Caco-2 (cell line): Measurements from ENCODE around the gene NACA2. TPM values are rescaled to one million over a fixed set of nuclear protein-coding genes. Genes with fewer than 3 reads are reported as not detected.

ENCODE experiments used
- BruUV-seq: library from RNA; stranded (reverse); fragments of 400-500 nt; replicated peaks from 2 replicates; lab custom pipeline; 2021; lab: Mats Ljungman, UMichigan
- CTCF ChIA-PET: fragments of 300-600 bp; sonication (Branson Sonifier 250); formaldehyde crosslinking; loops from one replicate; lab custom pipeline; 2022; ENCODE audit warnings: antibody characterized with exemption; lab: Charles Lee
- POLR2A ChIA-PET: fragments of 300-600 bp; sonication (Branson Sonifier 250); formaldehyde crosslinking; loops from one replicate; lab custom pipeline; 2022; ENCODE audit warnings: antibody characterized with exemption; lab: Charles Lee
- DNase-seq, 2 experiments: peaks; one replicate each; pipeline versions ENCODE4 v3.0.0 to v3.0.0-alpha.2; 2020 to 2022
- H3K27me3 ChIP-seq: replicated peaks from 2 replicates; pipeline ENCODE4 v1.6.0; 2011; ENCODE audit warnings: low read length; ENCODE audit not compliant: control insufficient read depth, insufficient read depth
- H3K36me3 ChIP-seq: 2 replicates; pipeline ENCODE4 v1.5.1; 2011; ENCODE audit warnings: low read length; ENCODE audit not compliant: control insufficient read depth, insufficient read depth
- H3K4me1 ChIP-seq: fragments of 250-450 bp; sonication (Bioruptor Pico); 2 replicates; pipeline ENCODE4 v1.5.1; 2020; ENCODE audit warnings: mild to moderate bottlenecking
- H3K4me3 ChIP-seq: 2 replicates; pipeline ENCODE4 v1.5.1; 2011; ENCODE audit warnings: low read depth, mild to moderate bottlenecking, control low read depth, low read length
- H3K9me3 ChIP-seq: fragments of 250-450 bp; sonication (Bioruptor Pico); 2 replicates; pipeline ENCODE4 v1.5.1; 2020; ENCODE audit warnings: mild to moderate bottlenecking, moderate library complexity
- H3K27ac Mint-ChIP-seq: one replicate; pipeline ENCODE4 v1.8.0; 2022; ENCODE audit warnings: mixed read lengths; ENCODE audit not compliant: unreplicated experiment
- H3K27me3 Mint-ChIP-seq: one replicate; pipeline ENCODE4 v1.8.0; 2022; ENCODE audit warnings: mixed read lengths; ENCODE audit not compliant: insufficient read depth, unreplicated experiment
- H3K36me3 Mint-ChIP-seq: one replicate; pipeline ENCODE4 v1.8.0; 2022; ENCODE audit warnings: mild to moderate bottlenecking, mixed read lengths; ENCODE audit not compliant: insufficient read depth, unreplicated experiment
- H3K4me1 Mint-ChIP-seq: one replicate; pipeline ENCODE4 v1.8.0; 2022; ENCODE audit warnings: low read depth, mixed read lengths; ENCODE audit not compliant: unreplicated experiment
- H3K4me3 Mint-ChIP-seq: one replicate; pipeline ENCODE4 v1.8.0; 2022; ENCODE audit warnings: mild to moderate bottlenecking, moderate library complexity, mixed read lengths; ENCODE audit not compliant: unreplicated experiment
- H3K9me3 Mint-ChIP-seq: one replicate; pipeline ENCODE4 v1.8.0; 2022; ENCODE audit warnings: mixed read lengths; ENCODE audit not compliant: unreplicated experiment
- intact Hi-C: fragments of 100-400 bp; cut with micrococcal nuclease; formaldehyde crosslinking; loops from one replicate; pipeline ENCODE4 v1.10.0; 2022; ENCODE audit not compliant: unreplicated experiment
- total RNA-seq: library from RNA; stranded (reverse); gene quantifications from 2 replicates; pipeline ENCODE4 v1.2.3, GENCODE V29; 2022
- TF ChIP-seq, protein P1 (sequence below), 2 experiments: fragments of 200-600 bp in 1 of 2; IDR thresholded peaks; 1 replicate in 1 of 2; 2 replicates in 1 of 2; pipeline versions ENCODE4 v1.5.1 to v1.8.0; 2011 to 2022; ENCODE audit warnings: antibody characterized with exemption in 1 of 2, control low read depth in 1 of 2, inconsistent platforms in 1 of 2, low read depth in 1 of 2, low read length in 1 of 2, mild to moderate bottlenecking in 1 of 2, moderate library complexity in 1 of 2; ENCODE audit not compliant: insufficient read depth in 1 of 2, severe bottlenecking in 1 of 2, unreplicated experiment in 1 of 2

NACA2 gene
- total RNA-seq, 1 experiment from 2014 or later: not detected

DNA sequence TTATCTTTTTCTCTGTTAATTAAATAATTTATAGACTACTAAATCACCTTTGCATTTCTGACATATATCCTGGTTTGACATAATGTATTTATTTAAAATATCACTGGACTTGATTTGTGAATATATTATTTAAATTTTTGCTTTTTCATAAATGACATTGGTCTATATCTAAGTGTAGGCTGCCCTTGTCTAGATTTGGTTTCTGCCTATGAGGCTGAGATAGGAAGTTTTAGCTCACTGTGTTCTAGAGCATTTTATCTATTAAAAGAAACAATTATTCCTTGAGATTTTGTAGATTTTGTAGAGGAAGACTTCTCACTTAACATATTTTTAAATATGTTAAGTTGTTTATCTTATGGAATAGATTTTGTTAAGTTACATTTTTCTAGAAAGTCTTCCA is 43.9 kb downstream of the NACA2 start:
- Mint-ChIP-seq H3K27ac (no peak overlapping the region), H3K27me3 (peaks cover 6% of the 10 kb centered on the region), H3K4me1 (no peaks in the 10 kb centered on the region), H3K4me3 (no peak overlapping the region), H3K9me3 (no peaks in the 10 kb centered on the region), H3K36me3 (no peaks in the 10 kb centered on the region)
- Histone ChIP-seq H3K9me3 (no peaks in the 10 kb centered on the region), H3K36me3 (no peaks in the 10 kb centered on the region), H3K4me1 (no peaks in the 10 kb centered on the region), H3K4me3 (no peak overlapping the region), H3K27me3 (no peaks in the 10 kb centered on the region)
- CTCF ChIA-PET: no interaction called here
- intact Hi-C loops: no loop called here
- TF ChIP-seq, protein P1, sequence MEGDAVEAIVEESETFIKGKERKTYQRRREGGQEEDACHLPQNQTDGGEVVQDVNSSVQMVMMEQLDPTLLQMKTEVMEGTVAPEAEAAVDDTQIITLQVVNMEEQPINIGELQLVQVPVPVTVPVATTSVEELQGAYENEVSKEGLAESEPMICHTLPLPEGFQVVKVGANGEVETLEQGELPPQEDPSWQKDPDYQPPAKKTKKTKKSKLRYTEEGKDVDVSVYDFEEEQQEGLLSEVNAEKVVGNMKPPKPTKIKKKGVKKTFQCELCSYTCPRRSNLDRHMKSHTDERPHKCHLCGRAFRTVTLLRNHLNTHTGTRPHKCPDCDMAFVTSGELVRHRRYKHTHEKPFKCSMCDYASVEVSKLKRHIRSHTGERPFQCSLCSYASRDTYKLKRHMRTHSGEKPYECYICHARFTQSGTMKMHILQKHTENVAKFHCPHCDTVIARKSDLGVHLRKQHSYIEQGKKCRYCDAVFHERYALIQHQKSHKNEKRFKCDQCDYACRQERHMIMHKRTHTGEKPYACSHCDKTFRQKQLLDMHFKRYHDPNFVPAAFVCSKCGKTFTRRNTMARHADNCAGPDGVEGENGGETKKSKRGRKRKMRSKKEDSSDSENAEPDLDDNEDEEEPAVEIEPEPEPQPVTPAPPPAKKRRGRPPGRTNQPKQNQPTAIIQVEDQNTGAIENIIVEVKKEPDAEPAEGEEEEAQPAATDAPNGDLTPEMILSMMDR (IDR thresholded peaks at IDR 0.05; ENCODE audit: insufficient read depth in 1 of 2, low read depth in 1 of 2, low read length in 1 of 2, severe bottlenecking in 1 of 2, unreplicated experiment in 1 of 2): no peak
- DNase-seq: no peak
- BruUV-seq: no TSS peak
- POLR2A ChIA-PET: no interaction called here

DNA sequence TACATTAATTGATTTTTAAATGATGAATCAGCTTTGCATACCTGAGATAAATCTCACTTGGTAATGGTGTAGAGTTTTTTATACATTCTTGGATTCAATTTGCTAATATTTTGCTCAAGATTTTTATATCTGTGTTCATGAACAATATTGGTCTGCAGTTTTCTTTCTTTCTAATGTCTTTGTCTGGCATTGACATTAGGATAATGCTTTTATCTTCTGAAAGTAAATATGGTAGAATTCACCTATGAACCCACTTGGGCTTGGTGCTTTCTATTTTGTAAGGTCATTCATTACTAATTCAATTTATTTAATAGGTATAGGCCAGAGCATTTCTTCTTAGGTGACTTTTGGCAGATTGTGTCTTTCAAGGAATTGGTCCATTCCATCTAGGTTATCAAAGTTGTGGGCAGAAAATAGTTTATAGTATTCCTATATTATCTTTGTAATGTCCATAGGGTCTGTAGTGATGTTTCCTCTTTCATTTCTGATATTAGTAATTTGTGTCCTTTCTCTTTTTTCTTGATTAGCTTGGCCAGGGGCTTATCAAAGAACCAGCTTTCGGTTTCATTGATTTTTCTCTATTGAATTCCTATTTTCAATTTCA is 45.6 kb downstream of the NACA2 start:
- Mint-ChIP-seq H3K36me3 (no peaks in the 10 kb centered on the region), H3K9me3 (peaks cover 12% of the 10 kb centered on the region), H3K27me3 (peaks cover 6% of the 10 kb centered on the region), H3K4me1 (no peaks in the 10 kb centered on the region), H3K27ac (no peak overlapping the region), H3K4me3 (no peak overlapping the region)
- Histone ChIP-seq H3K9me3 (0 out of 2 replicates have a peak, but pooled peaks cover 4% of the 10 kb centered on the region), H3K4me3 (no peak overlapping the region), H3K27me3 (no peaks in the 10 kb centered on the region), H3K36me3 (no peaks in the 10 kb centered on the region), H3K4me1 (no peaks in the 10 kb centered on the region)
- TF ChIP-seq, protein P1 (IDR thresholded peaks at IDR 0.05; ENCODE audit: insufficient read depth in 1 of 2, low read depth in 1 of 2, low read length in 1 of 2, severe bottlenecking in 1 of 2, unreplicated experiment in 1 of 2): no peak
- POLR2A ChIA-PET: no interaction called here
- BruUV-seq: no TSS peak
- CTCF ChIA-PET: no interaction called here
- intact Hi-C loops: no loop called here
- DNase-seq: no peak

DNA sequence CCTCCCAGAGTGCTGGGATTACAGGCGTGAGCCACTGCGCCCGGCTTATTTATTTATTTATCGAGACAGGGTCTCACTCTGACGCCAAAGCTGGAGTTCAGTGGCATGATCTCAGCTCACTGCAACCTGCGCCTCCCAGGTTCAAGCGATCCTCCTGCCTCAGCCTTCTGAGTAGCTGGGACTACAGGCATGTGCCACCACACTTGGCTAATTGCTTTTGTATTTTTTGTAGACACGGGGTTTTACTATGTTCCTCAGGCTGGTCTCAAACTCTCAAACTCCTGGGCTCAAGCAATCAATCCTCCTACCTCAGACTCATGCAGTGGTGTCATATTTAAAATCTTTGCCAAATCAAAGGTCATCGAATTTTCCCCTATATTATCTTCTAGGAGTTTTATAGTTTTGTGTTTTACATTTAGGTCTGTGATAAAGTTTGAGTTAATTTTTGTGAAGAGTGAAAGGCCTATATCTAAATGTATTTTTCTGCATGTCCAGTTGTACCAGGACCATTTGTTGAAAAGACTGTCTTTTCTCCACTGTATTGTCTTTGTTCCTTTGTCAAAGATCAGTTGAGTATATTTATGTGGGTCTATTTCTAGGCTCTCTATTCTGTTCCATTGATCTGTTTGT is 47.1 kb downstream of the NACA2 start:
- H3K27ac Mint-ChIP-seq: no peak overlapping the region
- CTCF ChIA-PET: no interaction called here
- intact Hi-C loops: no loop called here
- Histone ChIP-seq H3K9me3 (0 out of 2 replicates have a peak, but pooled peaks cover 4% of the 10 kb centered on the region), H3K4me1 (no peaks in the 10 kb centered on the region), H3K36me3 (no peaks in the 10 kb centered on the region), H3K27me3 (no peaks in the 10 kb centered on the region), H3K4me3 (no peak overlapping the region)
- no peaks in the 10 kb centered on the region for H3K36me3 Mint-ChIP-seq
- H3K4me3 Mint-ChIP-seq: no peak overlapping the region
- H3K9me3 Mint-ChIP-seq: peaks cover 21% of the 10 kb centered on the region
- no TSS peak for BruUV-seq
- no peaks in the 10 kb centered on the region for H3K4me1 Mint-ChIP-seq
- TF ChIP-seq, protein P1 (IDR thresholded peaks at IDR 0.05; ENCODE audit: insufficient read depth in 1 of 2, low read depth in 1 of 2, low read length in 1 of 2, severe bottlenecking in 1 of 2, unreplicated experiment in 1 of 2): no peak
- POLR2A ChIA-PET: no interaction called here
- DNase-seq: no peak
- peaks cover 6% of the 10 kb centered on the region for H3K27me3 Mint-ChIP-seq
